Measurements from ENCODE around the gene MCF2L. TPM values are rescaled to one million over a fixed set of nuclear protein-coding genes. Genes with fewer than 3 reads are reported as not detected.

MCF2L gene
- total and polyA plus RNA-seq, 10 of the 15 experiments (the other 5 are each of a cell fraction or from before 2014, with no cell fraction given) = 0.06 to 1.1 (median 0.21) TPM; not detected in 2

DNA sequence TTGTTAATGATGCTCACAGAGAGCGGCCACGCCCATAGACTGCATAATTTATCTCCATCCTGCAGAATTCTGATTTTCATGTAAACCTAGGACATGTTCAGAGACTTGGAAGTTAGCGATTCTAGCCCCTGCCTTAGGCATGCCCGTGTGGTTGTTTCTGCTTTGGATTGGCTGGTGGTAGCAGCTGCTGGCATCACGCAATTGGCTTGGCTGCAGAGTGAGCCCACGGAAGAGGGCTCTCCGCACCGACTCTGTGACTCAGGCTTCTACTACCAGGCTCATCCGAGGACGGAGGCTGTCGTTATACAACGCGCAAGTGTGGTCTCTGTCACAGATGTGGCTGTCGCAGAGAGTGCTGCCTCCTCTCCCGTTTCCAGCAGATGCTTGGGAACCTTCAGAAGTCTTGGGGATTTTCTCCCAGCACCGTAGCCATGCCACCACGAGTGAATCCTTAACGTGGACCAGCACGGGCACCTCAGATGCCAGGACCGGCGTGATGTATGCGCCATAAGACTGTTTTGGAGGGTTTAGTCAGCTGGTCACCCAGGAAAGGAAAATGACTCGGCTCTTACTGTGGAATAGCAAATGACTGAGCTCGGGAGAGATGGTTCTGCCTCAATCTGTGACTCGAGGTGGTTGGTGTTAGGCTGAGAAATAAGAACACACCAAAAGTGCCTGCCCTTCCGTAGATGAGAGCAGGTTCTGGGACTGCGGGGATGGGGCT lies 75.5 kb downstream of the MCF2L start:
- DNase-seq (ENCODE audit: low read depth, low spot score) = no peak
- Histone ChIP-seq H3K27ac (ENCODE audit: control insufficient read depth, insufficient read depth) (no peak overlapping the region), H2AFZ (ENCODE audit: control insufficient read depth, low read depth, low read length) (no peak overlapping the region), H4K20me1 (ENCODE audit: control insufficient read depth, insufficient read depth) (no peaks in the 10 kb centered on the region), H3K36me3 (ENCODE audit: control insufficient read depth in 2 of 2, insufficient read depth in 2 of 2, low read length in 1 of 2) (no peaks in the 10 kb centered on the region), H3K79me2 (ENCODE audit: control insufficient read depth, insufficient read depth, low read length) (no peaks in the 10 kb centered on the region), H3K27me3 (replicated peaks in 1 of 2; ENCODE audit: control insufficient read depth in 2 of 2, insufficient read depth in 2 of 2, low read length in 1 of 2) (no peaks in the 10 kb centered on the region), H3K9me3 (replicated peaks; ENCODE audit: control insufficient read depth, insufficient read depth, low read length) (no peaks in the 10 kb centered on the region), H3K9ac (ENCODE audit: control insufficient read depth, insufficient read depth, low read length) (no peak overlapping the region), H3K4me2 (ENCODE audit: control insufficient read depth, insufficient read depth) (no peak overlapping the region), H3K4me1 (ENCODE audit: control insufficient read depth, insufficient read depth, low read length) (no peaks in the 10 kb centered on the region), H3K4me3 (no peak overlapping the region)
- ChIA-PET CTCF (no interaction called here), SMC1A (ENCODE audit: uncharacterized antibody, unreplicated experiment) (no interaction called here), POLR2A (no interaction called here), RAD21 (ENCODE audit: unreplicated experiment) (no interaction called here)
- in situ Hi-C loops (cut with MboI) = no loop called here
- FAIRE-seq = no peak
- TF ChIP-seq CEBPB (IDR thresholded peaks at IDR 0.05; ENCODE audit: borderline replicate concordance in 1 of 2, low read depth in 2 of 2, low read length in 2 of 2) (no peak), MEF2A (IDR thresholded peaks at IDR 0.05; ENCODE audit: insufficient read depth, low read depth, low read length) (no peak), CBFB (IDR thresholded peaks at IDR 0.05; ENCODE audit: low read depth) (no peak), IKZF1 (conservative IDR thresholded peaks at IDR 0.05) (no peak), STAT3 (IDR thresholded peaks at IDR 0.05; ENCODE audit: low read depth, low read length) (no peak), POU2F2 (IDR thresholded peaks at IDR 0.05; ENCODE audit: borderline replicate concordance, low read depth, low read length) (no peak), CHD1 (IDR thresholded peaks at IDR 0.05; ENCODE audit: low read depth, low read length) (no peak), STAT1 (conservative IDR thresholded peaks at IDR 0.05) (no peak), GATAD2B (conservative IDR thresholded peaks at IDR 0.05; ENCODE audit: low read depth) (no peak)
- TF ChIP-seq, protein P1, sequence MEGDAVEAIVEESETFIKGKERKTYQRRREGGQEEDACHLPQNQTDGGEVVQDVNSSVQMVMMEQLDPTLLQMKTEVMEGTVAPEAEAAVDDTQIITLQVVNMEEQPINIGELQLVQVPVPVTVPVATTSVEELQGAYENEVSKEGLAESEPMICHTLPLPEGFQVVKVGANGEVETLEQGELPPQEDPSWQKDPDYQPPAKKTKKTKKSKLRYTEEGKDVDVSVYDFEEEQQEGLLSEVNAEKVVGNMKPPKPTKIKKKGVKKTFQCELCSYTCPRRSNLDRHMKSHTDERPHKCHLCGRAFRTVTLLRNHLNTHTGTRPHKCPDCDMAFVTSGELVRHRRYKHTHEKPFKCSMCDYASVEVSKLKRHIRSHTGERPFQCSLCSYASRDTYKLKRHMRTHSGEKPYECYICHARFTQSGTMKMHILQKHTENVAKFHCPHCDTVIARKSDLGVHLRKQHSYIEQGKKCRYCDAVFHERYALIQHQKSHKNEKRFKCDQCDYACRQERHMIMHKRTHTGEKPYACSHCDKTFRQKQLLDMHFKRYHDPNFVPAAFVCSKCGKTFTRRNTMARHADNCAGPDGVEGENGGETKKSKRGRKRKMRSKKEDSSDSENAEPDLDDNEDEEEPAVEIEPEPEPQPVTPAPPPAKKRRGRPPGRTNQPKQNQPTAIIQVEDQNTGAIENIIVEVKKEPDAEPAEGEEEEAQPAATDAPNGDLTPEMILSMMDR (IDR thresholded peaks at IDR 0.05 in 2 of 3, conservative IDR thresholded peaks at IDR 0.05 in 1 of 3; ENCODE audit: control insufficient read depth in 2 of 3, extremely low read depth in 1 of 3, insufficient read depth in 1 of 3, low read depth in 3 of 3, low read length in 3 of 3) = no peak
- TF ChIP-seq, protein P2, sequence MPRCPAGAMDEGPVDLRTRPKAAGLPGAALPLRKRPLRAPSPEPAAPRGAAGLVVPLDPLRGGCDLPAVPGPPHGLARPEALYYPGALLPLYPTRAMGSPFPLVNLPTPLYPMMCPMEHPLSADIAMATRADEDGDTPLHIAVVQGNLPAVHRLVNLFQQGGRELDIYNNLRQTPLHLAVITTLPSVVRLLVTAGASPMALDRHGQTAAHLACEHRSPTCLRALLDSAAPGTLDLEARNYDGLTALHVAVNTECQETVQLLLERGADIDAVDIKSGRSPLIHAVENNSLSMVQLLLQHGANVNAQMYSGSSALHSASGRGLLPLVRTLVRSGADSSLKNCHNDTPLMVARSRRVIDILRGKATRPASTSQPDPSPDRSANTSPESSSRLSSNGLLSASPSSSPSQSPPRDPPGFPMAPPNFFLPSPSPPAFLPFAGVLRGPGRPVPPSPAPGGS (IDR thresholded peaks at IDR 0.05; ENCODE audit: borderline replicate concordance, insufficient read depth, low read depth, low read length, poor library complexity, severe bottlenecking) = no peak
- TF ChIP-seq, protein P3, sequence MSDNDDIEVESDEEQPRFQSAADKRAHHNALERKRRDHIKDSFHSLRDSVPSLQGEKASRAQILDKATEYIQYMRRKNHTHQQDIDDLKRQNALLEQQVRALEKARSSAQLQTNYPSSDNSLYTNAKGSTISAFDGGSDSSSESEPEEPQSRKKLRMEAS (IDR thresholded peaks at IDR 0.05; ENCODE audit: low read depth, low read length) = no peak
- TF ChIP-seq, protein P4, sequence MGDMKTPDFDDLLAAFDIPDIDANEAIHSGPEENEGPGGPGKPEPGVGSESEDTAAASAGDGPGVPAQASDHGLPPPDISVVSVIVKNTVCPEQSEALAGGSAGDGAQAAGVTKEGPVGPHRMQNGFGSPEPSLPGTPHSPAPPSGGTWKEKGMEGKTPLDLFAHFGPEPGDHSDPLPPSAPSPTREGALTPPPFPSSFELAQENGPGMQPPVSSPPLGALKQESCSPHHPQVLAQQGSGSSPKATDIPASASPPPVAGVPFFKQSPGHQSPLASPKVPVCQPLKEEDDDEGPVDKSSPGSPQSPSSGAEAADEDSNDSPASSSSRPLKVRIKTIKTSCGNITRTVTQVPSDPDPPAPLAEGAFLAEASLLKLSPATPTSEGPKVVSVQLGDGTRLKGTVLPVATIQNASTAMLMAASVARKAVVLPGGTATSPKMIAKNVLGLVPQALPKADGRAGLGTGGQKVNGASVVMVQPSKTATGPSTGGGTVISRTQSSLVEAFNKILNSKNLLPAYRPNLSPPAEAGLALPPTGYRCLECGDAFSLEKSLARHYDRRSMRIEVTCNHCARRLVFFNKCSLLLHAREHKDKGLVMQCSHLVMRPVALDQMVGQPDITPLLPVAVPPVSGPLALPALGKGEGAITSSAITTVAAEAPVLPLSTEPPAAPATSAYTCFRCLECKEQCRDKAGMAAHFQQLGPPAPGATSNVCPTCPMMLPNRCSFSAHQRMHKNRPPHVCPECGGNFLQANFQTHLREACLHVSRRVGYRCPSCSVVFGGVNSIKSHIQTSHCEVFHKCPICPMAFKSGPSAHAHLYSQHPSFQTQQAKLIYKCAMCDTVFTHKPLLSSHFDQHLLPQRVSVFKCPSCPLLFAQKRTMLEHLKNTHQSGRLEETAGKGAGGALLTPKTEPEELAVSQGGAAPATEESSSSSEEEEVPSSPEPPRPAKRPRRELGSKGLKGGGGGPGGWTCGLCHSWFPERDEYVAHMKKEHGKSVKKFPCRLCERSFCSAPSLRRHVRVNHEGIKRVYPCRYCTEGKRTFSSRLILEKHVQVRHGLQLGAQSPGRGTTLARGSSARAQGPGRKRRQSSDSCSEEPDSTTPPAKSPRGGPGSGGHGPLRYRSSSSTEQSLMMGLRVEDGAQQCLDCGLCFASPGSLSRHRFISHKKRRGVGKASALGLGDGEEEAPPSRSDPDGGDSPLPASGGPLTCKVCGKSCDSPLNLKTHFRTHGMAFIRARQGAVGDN (IDR thresholded peaks at IDR 0.05) = no peak
- intact Hi-C loops (cut with micrococcal nuclease; ENCODE audit: unreplicated experiment) = no loop called here
- 61% methylated on average over 26 of the region's 27 CpGs for WGBS (ENCODE audit: insufficient coverage, insufficient replicate concordance, low lambda C conversion rate, missing lambda C conversion rate)
- no peak for ATAC-seq
- no TSS peak for BruUV-seq (replicated peaks)
